ENCODE results near the gene ITPRID1.

The ITPRID1 gene

GRCh38 chr7:31705377-31705776, 191.5 kb downstream of the ITPRID1 start:
- DNase-seq = no peak

DNA sequence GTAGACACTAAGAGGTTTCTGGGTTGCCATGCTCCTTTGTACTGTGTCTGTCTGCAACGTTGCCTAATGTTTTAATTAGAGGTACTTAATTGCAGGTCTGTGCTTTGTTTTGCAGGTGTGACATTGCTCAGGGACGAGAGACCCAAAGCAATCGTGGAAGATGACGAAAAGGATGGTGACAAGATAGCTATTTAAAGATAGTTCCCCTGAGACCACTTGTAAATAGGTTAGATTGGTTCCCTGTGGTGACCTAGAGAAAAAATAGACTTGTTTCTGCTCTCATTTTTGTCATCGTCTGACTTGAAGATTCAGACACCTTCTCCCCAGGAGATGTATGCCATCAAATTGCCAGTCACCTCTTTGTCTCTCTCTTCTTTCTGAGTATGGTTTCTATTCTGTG, 193.2 kb downstream of the ITPRID1 start:
- DNase-seq = no peak

Measured in NCI-H748 treated with DMSO at 0.1 percent for 48 hours (cell line).